HG03565 (cell line): ENCODE measurements around the gene FOXJ1.

Experiments
- ATAC-seq: cut with Tn5 transposase; IDR thresholded peaks from one replicate; pipeline ENCODE4 v1.9.1; 2021; ENCODE audit warnings: mild to moderate bottlenecking, moderate library complexity; ENCODE audit not compliant: unreplicated experiment

Gene FOXJ1

DNA sequence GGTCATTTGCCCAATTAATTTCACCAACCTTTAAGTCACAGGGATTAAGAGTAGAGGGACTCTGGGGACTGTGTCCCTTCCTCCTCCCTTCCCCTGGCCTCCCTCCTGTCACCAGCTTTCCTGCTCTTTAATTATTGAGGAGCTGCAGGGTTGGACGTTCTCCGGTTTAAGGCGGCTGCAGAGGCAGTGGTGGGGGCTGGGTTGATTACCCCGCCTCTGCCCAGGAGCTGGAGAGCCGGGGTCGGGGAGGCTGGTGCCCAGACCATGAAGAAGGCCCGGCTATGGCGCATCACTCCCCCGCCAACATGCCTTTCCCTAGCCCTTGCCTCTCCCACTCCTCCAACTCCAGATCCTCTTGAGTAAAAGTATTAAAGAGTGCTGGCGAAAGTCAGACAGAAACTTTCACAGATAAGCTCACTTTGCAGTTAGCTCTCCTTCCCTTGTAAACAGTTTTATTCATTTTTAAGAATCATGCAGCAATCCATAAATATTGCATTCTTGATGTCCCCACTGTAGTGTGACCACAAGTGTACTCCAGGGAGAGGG, 1.1 kb upstream of the FOXJ1 start:
- ATAC-seq, result no peak

DNA sequence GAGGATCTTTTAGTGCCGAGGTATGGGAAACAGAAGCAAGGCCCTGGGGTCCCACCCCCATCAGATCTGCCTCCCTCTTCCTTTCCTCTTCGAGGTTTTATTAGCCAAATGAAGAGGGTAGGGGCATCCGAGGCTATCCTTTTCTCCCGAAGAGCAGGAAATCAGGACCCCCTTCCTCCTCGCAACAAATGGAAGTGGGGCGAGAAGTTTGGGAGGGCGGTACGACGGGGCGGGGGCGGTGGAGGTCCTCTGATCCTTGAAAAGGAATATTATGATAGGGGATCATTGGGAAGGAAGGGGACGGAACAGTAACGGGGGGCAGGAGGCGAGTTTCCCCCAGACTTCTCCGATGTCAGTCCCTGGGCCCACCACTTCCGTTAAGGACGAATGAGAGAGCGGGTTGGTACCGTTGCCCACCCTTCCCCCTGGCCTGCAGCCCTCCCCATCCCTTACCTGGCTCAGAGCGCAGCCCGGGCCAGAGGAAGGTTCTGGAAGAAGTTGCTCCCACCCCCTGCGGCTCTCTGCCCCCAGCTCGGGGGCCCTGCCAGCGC, 309 bp downstream of the FOXJ1 start:
- ATAC-seq, result no peak

DNA sequence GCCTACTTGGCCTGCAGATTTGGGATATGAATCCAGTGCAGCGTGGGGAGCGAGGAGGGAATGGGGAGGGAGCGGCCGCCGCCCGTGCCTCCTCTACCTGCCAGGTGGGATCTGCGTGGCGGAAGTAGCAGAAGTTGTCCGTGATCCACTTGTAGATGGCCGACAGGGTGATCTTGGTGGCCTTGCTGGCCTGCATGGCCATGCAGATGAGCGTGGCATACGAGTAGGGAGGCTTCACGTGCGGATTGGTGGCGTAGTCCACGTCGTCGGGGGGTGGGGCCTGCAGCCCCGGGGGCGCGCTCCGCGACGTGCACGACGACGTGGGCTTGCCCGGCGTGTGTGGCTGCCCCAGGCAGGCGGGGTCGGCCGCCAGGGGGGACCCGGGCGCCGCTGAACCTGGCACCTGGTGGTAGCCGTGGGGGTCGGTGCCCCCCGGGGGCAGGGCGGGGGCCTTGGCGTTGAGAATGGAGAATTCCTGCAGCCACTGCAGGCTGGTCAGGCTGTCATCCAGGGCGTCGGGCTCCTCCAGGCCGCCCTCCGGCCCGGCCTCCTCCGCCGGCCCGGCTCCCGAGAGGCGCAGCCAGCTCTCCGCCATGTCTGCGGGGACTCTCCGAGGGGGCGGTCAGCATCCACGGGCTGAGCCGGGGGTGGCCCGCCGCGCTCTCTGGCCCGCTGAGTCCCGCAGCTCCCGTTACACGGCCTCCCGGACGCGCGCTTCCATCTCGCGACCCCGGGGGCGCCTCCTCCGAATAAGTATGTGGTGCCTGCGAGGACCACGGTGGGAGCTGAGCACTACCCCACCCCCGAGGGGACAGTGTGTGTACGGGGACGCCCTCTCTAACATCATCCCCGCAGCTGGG, 1.0 kb downstream of the FOXJ1 start:
- ATAC-seq, result no peak

DNA sequence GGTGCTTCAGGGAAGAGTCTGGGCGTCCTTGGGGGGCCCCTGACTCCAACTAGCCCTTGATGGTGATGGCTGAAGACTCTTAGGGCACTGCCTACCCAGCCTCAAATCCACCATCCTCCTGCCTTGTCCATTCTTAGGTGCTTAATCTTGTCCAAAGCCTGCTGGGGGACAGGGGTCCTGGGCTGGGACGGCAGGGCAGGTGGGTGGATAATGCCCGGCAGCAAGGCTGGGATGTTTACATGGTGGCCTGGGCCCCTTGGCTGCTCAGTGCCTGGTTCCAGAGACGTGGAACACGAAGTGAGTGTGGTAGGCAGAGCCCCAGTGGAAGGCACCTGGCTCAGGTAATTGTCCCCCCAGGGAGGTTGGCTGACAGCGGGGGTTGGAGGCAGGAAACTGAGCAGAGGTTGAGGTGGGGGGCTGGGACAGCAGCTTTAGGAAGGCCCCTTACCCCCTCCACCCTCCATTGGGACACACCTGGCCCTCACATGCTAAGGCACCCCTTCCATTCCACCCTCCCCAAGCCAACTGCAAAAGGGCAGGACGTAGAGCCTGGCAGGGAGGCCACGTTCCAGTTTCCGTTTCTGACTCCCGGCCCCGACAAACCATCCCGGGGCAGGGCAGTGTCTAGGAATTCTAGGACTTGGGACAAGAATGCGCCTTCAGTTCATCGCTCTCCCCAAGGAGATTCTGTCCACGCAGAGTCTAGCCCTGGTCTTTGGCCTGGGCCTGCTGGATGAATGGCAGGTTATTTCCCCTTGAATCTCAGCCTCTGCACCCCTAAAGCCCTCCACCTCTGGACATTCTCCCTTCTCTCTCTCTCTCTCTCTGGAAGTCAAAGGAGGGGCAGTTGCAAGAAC, 1.9 kb downstream of the FOXJ1 start:
- no peak for ATAC-seq

DNA sequence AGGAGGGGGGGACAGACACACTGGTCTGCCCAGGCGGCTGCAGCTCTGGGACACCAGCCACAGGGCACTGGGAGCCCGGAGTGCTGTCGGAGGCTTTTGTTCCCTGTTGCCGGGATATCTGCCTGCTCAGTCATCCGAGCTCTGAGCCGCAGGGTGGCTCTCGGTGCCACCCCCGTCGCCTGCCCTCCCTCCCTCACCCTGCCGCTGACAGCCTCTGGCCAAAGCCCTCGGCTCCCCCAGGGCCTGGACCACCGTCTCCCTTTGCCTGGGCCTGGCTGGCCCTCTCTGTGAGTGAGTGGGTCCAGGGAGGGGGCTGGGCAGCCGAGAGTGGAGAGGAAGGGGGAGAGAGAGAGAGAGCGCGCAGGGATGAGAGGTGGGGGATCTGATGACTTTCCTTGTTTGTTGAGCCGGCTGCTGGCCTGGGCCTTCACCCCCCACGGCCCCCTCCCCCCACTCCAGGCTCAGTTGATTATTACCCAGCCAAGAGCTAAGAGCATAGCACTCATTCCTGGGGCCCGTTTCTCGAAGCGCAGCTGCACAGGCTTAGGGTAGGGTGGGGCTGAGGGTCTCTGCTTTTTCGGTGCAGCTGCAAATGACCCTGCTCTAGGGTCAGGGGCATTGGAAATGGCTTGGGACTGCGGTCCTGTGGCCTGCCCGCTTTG, 2.7 kb downstream of the FOXJ1 start:
- no peak for ATAC-seq

GRCh38 chr17:76137351-76138233, 3.5 kb downstream of the FOXJ1 start:
- ATAC-seq, result no peak

DNA sequence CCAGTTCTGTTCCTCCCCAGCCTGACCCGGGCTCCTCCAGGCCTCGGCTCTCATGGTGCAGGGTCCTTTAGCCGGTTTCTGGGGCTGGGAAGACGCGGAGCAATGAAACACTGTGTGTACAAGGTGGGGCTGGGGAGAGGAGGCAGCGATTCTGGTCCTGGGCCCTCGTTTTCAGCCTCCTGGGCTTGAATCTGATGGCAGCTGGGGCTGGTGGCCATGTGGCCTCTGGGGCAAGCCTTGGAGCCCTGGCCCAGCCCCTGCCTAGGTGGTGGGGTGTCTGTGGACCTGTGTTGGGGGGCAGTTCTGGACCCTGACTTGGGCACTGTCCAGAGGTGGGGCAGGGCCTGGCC, 4.1 kb downstream of the FOXJ1 start:
- ATAC-seq, result no peak

GRCh38 chr17:76136276-76137000, 4.6 kb downstream of the FOXJ1 start:
- ATAC-seq, result no peak

DNA sequence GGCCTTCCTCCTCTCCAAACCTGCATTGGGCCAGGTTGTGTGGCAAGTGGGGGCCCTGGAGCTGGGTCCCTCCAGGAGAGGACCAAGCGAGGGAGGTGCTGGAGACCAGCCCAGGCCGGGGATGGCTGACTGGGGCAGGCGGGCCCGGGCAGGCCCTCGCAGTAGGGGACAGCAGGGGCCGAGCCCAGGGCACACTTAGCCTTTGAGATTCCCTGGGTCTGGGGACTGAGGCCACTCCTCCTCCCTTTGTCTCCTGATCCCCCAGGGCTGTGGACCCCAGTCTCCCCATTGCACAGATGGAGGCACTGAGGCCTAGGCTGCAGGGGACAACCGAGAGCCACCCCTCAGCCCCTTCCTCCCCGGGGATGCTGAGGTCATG, 5.2 kb downstream of the FOXJ1 start:
- ATAC-seq, result no peak

DNA sequence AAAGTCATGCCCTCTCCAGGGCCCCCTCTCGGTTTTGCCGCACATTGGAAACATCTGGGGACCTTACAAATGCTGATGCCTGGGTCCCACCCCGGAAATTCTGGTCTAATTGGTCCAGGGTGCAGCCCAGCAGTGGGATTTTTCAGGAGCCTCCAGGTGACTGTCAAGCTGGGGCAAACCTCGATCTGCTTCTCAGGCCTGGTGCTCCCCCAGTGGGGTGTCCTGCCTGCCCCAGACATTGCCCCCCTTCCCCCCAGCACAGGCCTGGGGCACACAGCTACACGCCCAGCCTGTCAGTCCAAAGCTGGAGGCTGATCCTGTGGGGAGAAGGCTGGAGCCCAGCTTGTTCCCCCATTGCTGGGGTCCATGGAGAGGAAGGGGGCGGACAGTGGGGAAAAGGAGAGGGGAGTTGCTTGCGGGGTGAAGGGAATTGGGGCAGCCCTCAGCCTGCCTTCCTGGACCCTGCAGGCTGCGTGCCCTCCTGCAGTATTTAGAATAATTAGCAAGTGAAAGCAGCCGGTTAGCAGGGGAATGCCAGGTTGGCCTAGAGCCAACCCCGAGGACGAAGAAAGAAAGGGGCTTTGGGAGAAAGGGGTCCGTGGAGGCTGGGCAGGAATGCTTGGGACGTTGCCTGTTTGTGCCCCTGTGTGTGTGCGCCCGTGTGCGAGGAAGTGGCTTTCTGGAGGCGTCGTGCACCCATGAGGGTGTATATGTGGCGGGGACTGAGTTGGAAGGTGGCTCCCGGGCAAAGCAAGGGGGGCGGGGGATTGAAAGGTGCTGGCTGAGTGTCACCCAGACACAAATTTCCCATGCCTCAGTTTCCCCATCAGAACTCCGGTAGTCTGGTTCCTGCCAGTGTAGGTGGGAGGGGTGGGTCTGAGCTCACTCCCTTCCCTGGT, 5.9 kb downstream of the FOXJ1 start:
- ATAC-seq, result no peak

DNA sequence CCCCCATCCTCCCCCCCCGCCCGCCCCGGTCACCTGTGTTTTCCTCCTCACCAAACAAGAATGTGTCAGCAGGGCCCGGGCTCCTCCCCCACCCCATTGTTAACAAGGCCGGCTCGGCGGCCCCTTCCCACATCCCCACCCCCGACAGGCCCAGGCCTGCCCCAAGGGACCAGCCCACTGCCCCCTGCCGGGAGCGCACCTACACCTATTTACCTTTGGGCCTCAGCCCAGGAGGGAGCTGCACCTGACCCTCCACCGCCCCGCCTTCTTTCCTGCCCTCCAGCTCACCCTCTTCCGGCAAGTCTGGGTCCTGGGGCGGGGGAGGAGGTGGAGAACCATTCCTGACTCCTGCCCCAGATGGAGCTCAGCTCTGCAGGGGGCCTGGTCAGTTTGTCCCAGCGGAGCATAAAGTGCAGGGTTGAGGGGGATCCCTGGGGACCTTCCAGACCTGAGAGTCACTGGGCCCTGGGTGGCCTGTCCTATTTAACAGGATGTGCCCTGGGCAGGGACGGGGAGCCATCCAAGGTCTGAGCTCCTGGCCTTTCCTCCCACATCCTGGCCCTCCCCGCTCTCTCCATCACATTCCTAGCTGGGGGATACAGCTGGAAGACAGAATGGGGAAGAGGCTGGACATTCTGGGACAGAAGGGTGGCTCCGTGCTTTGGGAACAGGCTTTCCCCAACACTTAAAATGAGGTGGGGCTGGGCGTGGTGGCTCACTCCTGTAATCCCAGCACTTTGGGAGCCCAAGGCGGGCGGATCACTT, 8.3 kb downstream of the FOXJ1 start:
- no peak for ATAC-seq

DNA sequence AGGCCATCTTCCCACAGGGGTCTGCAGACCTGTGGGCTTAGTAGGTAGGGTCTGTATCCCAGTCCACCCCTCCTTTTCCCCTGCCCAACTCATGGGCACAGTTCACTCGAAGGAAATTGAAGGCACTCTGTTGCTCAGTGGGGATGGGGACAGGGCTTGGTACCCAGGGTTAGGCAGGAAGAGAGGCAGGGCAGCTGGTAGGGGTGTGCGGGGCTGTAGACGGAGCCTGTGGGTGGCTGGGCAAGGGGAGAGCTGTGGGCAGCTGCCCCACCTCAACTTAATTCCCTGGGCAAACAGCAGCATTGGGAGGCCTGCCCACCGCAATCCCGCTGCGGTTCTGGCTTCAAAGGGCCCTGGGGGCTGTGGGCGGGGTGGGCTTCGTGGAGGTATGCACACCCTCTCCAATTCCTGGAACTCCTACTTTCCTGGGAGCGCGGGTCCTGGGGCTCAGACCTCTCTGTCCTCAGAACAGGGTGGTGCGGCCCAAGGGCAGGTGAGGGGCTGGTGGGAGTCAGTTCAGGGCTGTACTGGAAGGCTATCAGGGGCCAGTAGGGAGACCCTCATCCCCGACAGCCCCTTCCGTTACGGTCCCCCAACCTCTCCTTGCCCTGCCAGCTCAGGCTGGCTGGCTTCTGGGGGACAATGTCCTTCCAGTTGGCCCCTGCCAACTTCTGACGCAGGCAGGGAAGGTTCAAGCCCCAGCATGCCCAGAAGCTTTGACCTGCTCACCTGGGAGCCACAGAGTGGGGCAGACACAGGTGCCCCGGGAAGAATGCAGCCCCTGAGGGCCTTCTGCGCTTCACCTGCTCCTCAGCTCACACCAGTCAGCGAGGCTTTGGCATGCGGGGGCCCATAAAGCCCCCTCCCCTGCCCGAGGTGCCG, 9.1 kb downstream of the FOXJ1 start:
- ATAC-seq, result no peak

DNA sequence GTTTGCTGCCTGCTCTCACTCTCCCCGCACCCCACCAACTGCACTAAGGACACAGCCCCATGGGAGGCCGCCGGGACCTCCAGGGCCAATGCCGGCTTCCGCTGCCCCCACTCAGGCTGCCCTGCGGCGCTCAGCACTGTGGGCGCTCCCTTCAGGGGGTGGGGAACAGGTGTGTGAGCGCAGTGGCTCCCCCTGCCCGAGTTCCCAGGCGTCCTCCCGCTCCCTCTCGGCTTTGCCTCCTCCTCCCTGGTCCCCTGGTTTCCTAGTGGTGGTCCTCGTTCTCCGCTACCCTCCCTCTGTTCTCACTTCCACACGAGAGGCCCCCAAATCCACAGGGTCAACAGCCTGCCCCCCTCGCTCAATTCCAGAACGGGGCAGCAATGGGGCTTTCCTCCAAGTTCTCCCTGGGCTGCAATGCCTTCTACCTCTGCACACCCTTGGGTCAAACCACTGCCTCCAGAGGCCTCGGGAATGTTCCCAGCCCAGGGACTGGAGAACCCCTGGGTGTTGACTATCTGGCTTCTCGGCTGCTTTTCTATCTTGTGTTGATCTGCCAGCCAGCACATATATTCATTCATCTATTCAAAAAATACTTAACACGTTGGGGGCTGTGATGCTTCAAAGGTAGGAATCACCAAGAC, 9.9 kb downstream of the FOXJ1 start:
- no peak for ATAC-seq

GRCh38 chr17:76130473-76130872, 10.6 kb downstream of the FOXJ1 start:
- no peak for ATAC-seq

DNA sequence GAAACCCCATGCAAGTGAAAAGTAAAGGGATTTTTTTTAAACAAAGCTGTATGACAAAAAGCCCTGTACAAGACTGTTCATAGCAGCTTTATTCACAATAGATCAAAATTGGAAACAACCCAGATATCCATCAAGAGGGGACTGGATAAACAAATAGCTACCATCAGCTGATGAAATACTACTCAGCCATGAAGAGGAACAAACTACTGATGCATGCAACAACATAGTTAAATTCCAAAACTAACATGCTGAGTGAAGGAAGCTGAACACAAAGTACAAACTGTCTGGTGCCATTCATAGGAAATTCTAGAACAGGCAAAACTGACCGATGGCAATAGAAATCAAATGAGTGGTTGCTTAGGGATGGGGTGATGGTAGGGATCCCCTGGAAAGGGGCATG, 15.1 kb downstream of the FOXJ1 start:
- no peak for ATAC-seq

DNA sequence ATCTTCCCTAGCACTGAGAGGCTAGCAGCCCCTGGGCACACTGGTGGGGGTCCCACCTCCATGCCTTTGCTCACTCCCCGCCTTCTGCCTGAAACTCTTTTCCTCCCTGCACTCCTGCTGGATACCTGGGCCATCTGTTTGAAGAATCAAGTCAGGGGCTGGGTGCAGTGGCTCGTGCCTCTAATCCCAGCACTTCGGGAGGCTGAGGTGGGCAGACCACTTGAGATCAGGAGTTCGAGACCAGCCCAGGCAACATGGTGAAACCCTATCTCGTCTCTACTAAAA, 15.7 kb downstream of the FOXJ1 start:
- ATAC-seq, result no peak
